ENCODE data around the gene CDKL1.

Gene CDKL1

DNA sequence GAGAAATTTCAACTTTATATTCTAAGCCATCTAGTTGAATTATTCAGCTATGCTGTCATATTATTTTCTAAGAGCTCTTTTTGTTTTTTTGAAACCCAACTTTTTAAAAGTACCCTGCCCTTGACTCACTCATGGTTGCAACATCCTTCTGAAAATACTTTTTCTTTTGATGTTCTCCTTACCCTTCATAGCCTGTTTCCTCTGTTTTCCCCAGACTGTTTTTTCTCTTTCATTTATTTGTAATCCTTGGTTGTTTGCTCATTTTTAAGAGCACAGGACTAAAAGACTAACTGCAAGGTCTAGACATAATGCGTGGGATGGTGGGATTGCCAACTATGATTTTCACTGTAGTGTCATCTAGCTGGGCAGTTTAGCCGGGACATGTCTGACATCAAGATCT is 21.2 kb upstream of the CDKL1 start:
- no peak overlapping the region for H3K27ac ChIP-seq
- TF ChIP-seq CTCF (conservative IDR thresholded peaks at IDR 0.05) = no peak

DNA sequence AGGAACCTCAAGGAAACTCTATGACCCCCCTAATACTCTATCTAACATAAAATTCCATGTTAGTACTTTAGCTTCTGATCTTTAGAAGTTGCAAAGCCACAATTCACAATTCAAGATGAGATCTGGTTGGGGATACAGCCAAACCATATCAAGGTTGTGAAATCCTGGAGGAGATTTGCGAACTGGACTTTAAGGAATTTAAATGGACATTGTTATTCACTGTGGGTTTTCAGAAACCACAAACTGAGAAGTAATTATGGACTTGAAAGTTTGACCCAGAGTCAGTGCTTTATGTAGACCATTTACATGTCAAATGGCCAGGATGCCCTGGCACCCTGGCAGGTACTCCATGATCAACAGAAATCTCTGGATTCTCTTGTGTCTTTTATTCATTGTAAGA is 14.2 kb upstream of the CDKL1 start:
- TF ChIP-seq CTCF (conservative IDR thresholded peaks at IDR 0.05) = no peak
- H3K27ac ChIP-seq = no peak overlapping the region

DNA sequence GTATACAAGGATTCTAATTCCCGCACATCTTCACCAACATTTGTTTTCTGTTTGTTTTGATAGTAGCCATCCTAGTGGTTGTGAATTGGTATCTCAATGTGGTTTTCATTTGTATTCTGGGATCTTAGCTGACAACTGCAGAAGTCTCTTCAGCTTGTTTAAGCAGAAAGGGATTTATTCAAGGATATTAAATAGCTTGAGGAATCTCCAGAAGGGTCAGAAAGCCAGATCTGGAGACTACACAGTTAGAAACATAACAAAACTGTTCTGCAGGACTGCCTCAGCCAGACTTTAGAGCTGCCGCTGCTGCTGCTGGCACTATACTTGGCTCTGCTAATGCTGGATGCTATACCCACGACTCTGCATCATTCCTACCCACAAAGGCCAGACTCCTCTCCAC is 13.4 kb upstream of the CDKL1 start:
- H3K27ac ChIP-seq = no peak overlapping the region
- TF ChIP-seq CTCF (conservative IDR thresholded peaks at IDR 0.05) = no peak

GRCh38 chr14:50407111-50407812 is 10.6 kb upstream of the CDKL1 start:
- no peak for TF ChIP-seq CTCF (conservative IDR thresholded peaks at IDR 0.05)
- H3K27ac ChIP-seq = no peak overlapping the region

DNA sequence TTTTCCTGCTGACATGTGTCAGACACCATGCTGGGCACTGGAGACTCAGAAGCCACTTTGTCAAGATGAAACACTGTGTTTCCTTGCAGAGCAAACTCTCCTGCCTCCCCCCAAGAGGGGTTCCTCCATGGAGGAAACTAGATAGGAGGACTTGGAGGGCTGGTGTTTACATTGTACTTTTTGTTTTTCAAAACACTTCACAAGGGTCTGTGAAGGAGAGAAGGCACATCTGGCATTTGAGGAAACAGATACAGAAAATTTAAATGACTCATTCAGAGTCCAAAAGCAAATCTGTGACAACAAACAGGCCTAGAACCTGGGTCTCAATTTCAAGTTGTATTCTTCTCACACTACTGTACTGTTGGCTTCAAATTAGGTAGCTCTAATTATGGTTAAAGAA is 6.7 kb upstream of the CDKL1 start:
- H3K27ac ChIP-seq = no peak overlapping the region
- no peak for TF ChIP-seq CTCF (conservative IDR thresholded peaks at IDR 0.05)

GRCh38 chr14:50402965-50403364 is 6.3 kb upstream of the CDKL1 start:
- peak overlapping the region; percentile 52; the same call in 1 of the 2 replicates for H3K27ac ChIP-seq
- no peak for TF ChIP-seq CTCF (conservative IDR thresholded peaks at IDR 0.05)

- peak overlapping the region; percentile 52 for H3K27ac ChIP-seq
- TF ChIP-seq CTCF (conservative IDR thresholded peaks at IDR 0.05) = no peak
These were observed 3.8 kb upstream of the CDKL1 start for GRCh38 chr14:50400461-50400860.

All from VCaP (cell line).